Hematopoietic multipotent progenitor cell (in vitro differentiated cells): Measurements from ENCODE around the gene OR2V2. TPM values are rescaled to one million over a fixed set of nuclear protein-coding genes. Genes with fewer than 3 reads are reported as not detected.
A peak's percentile ranks its signal among the peaks of the same experiment; 100 is the strongest.

Experiments used
- DNase-seq, 3 donors: peaks; one replicate each; pipeline ENCODE4 v3.0.0-alpha.2; 2011 to 2015; ENCODE audit warnings: low read depth in 2 of 3, low spot score in 2 of 3
- total RNA-seq: library from RNA; depleted of rRNA; stranded (reverse); fragments of >200 nt; gene quantifications from one replicate; pipeline ENCODE4 v1.2.3, GENCODE V29; 2012

OR2V2 gene
- total RNA-seq, 1 donor, result under 0.01 TPM

DNA sequence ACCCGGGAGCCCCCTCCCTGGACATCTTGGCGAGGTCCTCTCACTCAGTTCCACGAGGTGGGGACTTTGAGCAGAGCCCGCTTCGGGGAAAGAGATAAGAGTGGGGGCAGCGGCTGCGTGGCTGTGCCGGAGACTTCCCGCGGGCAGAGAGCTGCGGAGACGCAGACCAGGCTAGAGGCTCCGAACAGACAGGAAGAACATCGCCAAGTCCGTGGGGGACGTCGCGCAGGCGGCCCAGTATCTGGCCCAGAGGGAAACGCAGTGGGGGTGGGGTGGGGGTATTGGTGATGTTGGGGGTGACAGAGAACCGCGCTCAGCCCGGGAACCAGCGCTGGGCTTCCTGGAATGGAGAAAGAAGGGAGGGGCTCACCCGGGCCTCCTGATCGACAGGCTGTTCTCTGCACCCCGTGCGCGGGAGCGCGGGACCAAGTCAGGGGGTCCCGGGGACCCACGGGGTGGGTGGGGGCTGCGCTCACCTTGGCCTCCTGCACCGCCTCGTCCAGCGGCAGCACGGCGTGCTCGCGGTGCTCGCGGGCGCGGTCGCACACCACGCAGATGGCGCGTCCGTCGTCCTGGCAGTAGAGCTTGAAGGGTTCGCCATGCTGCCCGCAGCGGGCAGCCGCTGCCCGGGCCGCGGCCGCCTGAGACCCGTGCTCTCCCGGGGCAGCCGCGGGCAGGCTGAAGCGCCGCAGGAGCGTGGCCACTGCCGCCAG is 56.9 kb downstream of the OR2V2 start:
- DNase-seq, result peak in 1 of 3 donors; percentile 37

DNA sequence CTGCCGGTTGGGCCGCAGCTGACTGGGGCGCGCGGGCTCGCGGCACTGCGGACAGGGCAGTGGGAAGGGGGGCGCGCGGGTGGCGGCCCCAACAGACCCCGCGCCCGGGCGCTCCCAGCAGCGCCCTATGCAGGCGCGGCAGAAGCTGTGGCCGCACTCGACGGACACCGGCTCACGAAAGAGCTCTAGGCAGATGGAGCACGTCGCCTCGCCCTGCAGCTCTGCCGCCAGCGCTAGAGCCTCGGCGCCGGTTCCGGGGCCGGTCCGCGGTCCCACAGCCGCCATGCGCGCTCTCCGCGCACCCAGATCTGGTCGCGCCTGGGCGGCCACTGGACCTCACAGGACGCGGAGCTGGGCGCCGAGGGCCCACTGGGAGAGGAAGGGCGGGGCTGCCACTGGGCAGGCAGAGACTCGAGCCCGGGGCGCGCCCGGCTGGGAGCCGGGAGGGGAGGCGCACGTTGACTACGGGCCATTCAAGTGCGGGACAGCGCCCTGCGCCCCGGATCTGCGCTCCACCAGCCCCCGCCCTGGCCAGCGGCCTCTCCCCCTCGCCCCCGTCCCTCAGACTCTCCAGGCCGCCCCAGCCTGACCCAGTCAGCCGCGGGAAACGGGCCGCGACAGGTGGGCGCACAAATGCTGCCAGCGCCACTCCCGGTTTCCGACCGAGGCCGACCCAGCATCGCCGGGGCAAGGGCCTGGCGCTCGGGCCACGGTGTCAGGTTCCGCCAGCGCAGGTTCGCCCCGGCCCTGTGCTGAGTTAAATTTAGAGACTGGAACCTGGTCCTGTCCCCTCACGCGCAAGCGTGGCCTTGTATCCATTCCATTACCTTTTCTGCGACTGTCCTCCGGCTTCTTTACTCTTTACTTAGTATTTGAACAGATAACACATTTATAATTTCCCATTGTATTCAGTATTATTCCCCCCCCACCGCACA is 57.7 kb downstream of the OR2V2 start, which contains the start of gene TRIM7:
Gene TRIM7, minus strand, starts transcription at position 371 of the 935 bp plus-strand sequence. Its CDS starts 86 bp downstream, at position 285.
- DNase-seq, result no peak

DNA sequence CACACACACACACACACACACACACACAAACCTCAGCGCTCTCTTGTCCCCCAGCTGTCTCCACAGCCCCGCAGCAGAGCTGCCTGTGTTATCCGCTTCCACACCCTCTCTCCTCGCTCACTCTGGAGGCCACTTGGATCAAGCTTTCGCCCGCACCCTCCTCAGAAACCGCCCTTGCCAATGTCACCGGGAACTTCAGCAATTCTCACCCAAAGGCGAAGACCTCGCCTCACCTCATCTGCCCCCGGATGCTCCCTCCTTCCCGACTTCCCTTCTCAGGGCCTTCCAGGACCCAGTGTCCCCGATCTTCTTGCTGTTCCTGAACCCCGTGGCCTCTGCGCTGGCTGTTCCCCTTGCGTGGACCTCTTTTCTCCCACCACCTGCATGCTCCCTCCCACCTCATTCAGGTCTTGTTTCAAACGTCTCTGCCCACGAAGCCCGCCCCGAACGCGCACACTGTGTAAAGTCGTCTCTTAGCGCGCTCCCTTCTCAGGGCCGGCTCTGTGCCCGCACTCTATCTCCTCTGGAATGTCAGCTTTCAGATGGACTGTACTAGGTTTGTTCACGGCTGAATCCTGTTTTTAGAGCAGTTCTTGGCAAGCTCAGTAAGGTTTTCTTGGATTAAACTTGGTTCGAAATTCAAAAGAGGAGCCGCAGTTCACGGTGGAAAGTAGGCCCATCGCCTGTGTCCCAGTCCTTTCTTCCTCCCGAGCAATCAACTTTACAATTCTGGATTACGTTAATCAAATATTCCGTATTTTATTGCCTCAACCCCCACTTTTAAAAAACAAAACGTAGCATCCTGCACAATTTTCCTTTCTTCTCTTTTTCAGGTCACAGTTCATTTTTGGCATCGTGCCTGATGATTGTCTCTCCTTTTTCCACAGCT is 58.6 kb downstream of the OR2V2 start:
- DNase-seq, result peak in 1 of 3 donors; percentile 34

DNA sequence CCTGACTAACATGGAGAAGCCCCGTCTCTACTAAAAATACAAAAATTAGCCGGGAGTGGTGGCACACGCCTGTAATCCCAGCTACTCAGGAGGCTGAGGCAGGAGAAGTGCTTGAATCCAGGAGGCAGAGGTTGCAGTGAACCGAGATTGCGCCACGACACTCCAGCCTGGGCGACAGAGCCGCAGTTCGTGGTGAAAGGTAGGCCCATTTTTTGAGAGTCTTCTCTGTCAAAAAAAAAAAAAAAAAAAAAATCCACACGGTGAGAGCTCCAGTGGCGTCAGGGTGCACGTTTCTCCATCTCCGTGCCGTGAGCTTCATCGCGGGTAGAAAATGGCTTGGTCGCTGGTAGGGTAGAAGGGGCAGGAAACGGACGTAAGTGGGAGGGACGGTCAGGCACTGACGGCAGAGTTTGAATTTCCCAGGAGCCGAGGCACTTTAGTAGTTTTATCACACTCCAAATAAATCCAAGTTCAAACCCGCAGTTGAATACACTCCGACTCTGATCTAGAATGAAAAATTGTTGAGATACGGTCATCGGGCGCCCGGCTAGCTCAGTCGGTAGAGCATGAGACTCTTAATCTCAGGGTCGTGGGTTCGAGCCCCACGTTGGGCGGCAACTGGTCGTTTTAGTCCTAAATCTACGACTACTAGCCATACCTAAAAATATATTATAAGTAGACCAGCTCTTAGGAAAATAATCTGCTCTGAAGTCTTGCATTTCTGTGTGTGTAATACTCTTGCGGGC is 60.0 kb downstream of the OR2V2 start:
- DNase-seq, result peak in 2 of 3 donors; percentile 71 to 88

DNA sequence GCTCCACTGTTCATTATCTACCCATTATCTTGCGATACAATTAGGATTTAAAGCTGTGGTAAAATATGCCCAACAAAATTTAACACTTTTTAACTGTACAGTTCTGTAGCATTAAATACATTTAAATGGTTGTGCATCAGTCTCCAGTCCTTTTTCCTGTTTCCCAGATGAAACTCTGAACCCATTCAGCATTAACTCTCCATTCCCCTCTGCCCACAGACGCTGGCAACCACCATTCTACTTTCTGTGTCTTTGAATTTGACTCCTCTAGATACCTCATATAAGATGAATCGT is 60.5 kb downstream of the OR2V2 start:
- DNase-seq, result no peak

Other genes with a start within 250 kb of the OR2V2 start
- gene BTNL8, start 248.4 kb upstream of the OR2V2 start, total RNA-seq, result under 0.01 TPM
- gene BTNL3, start 158.7 kb upstream of the OR2V2 start, total RNA-seq, result under 0.01 TPM
- under 0.01 TPM for gene BTNL9, start 107.3 kb upstream of the OR2V2 start, total RNA-seq
- gene OR2V1, start 16.4 kb upstream of the OR2V2 start, total RNA-seq, result not detected
- gene TRIM7, start 57.6 kb downstream of the OR2V2 start, total RNA-seq, result 0.27 TPM
- gene TRIM41, start 75.7 kb downstream of the OR2V2 start, total RNA-seq, result 17.0 TPM
- 17,192 TPM for gene RACK1, start 96.3 kb downstream of the OR2V2 start, total RNA-seq
- 16.2 TPM for gene TRIM52, start 113.6 kb downstream of the OR2V2 start, total RNA-seq
- under 0.01 TPM for gene OR4F3, start 219.7 kb downstream of the OR2V2 start, total RNA-seq